Measurements from ENCODE around the gene SLC22A1.
"Not testable (repeated sequence)": the region's sequence is repeated elsewhere in the genome, so short reads cannot be mapped to it uniquely, and the experiment has no call there.

SLC22A1 gene

GRCh38 chr6:160093061-160093460 is 28.6 kb upstream of the SLC22A1 start:
- DNase-seq, result no peak

- no peak for DNase-seq
Measured at GRCh38 chr6:160093946-160094345, 27.7 kb upstream of the SLC22A1 start.

- DNase-seq, result no peak
Measured at GRCh38 chr6:160095146-160095845, 26.3 kb upstream of the SLC22A1 start.

- DNase-seq, result no peak
Measured at GRCh38 chr6:160101277-160102205, 20.1 kb upstream of the SLC22A1 start.

GRCh38 chr6:160102399-160102798 is 19.2 kb upstream of the SLC22A1 start:
- no peak for DNase-seq

GRCh38 chr6:160102956-160103824 is 18.4 kb upstream of the SLC22A1 start:
- no peak for DNase-seq

- DNase-seq, result no peak
Measured at GRCh38 chr6:160103825-160104100, 17.9 kb upstream of the SLC22A1 start.

GRCh38 chr6:160104821-160105517 is 16.6 kb upstream of the SLC22A1 start:
- DNase-seq, result no peak

- no peak for DNase-seq
Measured at GRCh38 chr6:160106010-160106409, 15.6 kb upstream of the SLC22A1 start.

- DNase-seq, result no peak
Measured at GRCh38 chr6:160106701-160107100, 14.9 kb upstream of the SLC22A1 start.

GRCh38 chr6:160108077-160108476 is 13.5 kb upstream of the SLC22A1 start:
- DNase-seq, result no peak

GRCh38 chr6:160110586-160111123 is 11.0 kb upstream of the SLC22A1 start:
- no peak for DNase-seq

- no peak for DNase-seq
Measured at GRCh38 chr6:160111806-160112205, 9.8 kb upstream of the SLC22A1 start.

- DNase-seq, result no peak
Measured at GRCh38 chr6:160112628-160113299, 8.9 kb upstream of the SLC22A1 start.

- DNase-seq, result not testable (repeated sequence)
Measured at GRCh38 chr6:160114536-160114935, 7.1 kb upstream of the SLC22A1 start.

GRCh38 chr6:160115421-160115820 is 6.2 kb upstream of the SLC22A1 start:
- DNase-seq, result no peak

GRCh38 chr6:160116411-160116810 is 5.2 kb upstream of the SLC22A1 start:
- DNase-seq, result no peak

- DNase-seq, result no peak
Measured at GRCh38 chr6:160117137-160117536, 4.5 kb upstream of the SLC22A1 start.

- DNase-seq, result no peak
Measured at GRCh38 chr6:160118620-160119229, 2.9 kb upstream of the SLC22A1 start.

- no peak for DNase-seq
Measured at GRCh38 chr6:160120087-160120486, 1.5 kb upstream of the SLC22A1 start.

Data from nucleus accumbens (tissue), 56 donors.